Stimulated activated CD4-positive, alpha-beta T cell treated with anti-CD3 and anti-CD28 coated beads, Interleukin-1b, Interleukin-23, amount 100 ng/mL, for 1 hour (primary cell): ENCODE measurements around the gene AREG.

ENCODE experiments used
- DNase-seq, 2 donors: peaks; one replicate each; pipeline ENCODE4 v3.0.0-alpha.2; 2020; ENCODE audit warnings: low read depth in 2 of 2

AREG gene

DNA sequence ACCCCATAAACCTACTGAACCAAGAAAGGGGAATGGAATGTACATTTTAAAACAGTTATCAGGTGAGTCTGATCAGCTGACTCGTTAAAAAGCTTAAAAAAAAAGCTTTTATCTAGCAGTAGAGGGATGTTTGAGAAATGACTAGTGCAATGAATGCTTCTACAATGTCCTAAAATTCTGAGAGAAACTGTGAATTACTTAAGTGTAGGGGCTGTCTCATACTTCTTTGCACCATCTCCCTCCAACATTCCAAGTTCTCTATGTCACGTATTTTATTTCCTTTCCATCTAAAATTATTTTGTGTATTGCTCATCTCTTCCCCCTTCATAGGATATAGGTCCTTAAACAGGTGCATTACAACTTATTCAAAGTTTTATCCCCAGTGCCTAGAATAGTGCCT, 11.9 kb upstream of the AREG start:
- no peak for DNase-seq

DNA sequence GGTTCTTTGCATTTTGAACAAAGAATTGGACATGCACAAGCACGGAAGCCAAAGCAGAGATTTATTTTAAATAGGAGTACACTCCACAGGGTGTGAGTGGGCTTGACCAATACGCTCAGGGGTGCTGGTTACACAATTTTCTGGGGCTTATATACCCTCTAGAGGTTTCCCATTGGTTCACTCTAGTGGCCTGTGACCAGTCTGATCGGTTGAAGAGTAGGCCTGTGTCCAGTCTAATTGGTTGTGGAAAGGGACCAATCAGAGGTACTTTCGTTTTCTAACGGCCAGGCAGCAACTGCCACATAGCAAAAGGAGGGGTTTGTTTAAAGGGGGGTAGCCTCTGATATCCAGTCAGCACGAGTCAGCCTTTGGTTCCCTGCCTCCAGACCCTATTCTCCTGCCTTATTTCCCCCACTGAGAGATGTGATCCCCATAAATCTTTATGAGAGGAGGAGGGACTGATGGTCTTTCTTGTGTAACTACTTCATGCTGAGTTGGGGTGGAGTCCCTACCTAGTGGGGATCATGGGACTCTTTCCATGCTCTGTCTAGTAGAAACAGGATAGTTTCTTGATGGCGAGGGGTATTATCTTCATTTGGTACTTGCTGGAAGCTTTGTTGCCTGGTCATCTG, 11.3 kb upstream of the AREG start:
- DNase-seq: no peak

DNA sequence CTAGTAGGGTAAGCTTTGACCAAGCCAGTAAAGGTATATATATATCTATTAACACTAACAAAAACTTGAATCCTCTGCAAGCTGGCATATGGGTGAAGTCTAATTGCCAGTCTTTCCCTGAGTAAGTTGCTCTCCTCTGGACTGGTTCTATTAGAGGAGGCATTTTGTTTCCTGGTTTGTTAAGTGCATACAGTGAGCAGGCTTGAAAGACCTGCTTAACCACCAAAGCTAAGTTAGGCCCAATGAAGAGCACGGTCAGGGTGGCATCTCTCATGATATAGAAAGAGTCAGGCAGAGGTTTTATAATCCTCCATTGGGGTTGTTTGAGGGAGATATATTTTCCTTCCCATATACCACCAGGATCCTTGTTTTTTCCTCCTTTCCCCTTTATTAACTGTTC, 9.6 kb upstream of the AREG start:
- no peak for DNase-seq

GRCh38 chr4:74437866-74438265, 7.1 kb upstream of the AREG start:
- DNase-seq: no peak

DNA sequence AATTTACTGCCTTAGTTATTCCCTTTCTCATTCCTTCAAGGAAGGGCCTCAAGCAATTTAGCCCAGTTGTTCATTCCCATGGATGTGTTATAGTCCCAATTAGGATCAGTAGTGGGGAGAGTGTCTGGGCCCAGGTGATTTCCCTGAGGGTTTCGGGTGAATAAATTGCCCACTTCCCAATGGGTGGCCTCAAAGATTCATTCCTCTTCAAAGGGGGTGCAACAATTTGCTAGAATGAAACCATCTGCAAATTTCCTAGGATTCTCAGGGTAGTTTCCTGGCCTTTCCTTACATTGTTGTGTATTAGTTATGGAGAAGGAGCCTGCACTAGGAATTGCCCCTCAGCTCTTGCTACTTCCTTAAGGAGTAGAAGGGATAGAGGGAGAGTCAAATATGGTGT, 6.3 kb upstream of the AREG start:
- no peak for DNase-seq

- DNase-seq: no peak
Measured at GRCh38 chr4:74439952-74440351, 5.0 kb upstream of the AREG start.

- no peak for DNase-seq
Measured at GRCh38 chr4:74440356-74440755, 4.6 kb upstream of the AREG start.

DNA sequence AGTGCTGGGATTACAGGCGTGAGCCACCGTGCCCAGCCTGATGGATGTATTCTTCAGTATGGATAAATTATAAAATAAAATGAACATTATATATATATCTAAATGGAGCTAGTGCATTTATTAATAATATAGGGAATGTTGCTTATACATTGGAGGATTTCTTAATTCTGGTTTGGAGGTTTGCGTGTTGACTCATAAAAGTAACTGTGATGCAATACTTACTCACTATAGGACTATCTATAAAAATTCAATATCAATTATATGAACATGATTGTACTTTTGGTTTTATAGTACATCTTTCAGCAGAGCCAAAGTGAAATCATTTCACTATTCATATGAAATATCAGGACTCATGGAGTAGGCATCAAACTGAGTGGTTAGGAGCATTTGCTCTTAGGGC, 3.2 kb upstream of the AREG start:
- no peak for DNase-seq

GRCh38 chr4:74446193-74446868, 1.4 kb downstream of the AREG start:
- no peak for DNase-seq

DNA sequence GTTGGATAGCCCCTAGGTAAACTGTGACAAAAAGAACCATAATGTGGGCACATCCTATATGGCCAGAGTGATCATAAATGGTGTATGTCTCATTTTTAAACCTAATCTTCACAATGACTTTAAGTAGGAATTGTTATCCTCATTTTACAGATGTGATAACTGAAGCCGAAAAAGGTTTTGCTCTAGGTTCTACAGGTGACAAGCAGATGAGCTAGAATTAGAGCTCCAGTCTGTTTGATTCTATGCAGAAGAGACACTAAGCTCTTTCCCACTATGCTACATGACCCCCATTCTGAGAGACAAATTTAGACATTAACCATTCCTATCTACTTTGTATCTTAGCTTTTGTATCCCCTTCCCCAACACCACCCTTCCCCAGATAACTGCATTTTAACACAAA, 2.0 kb downstream of the AREG start:
- DNase-seq: no peak

DNA sequence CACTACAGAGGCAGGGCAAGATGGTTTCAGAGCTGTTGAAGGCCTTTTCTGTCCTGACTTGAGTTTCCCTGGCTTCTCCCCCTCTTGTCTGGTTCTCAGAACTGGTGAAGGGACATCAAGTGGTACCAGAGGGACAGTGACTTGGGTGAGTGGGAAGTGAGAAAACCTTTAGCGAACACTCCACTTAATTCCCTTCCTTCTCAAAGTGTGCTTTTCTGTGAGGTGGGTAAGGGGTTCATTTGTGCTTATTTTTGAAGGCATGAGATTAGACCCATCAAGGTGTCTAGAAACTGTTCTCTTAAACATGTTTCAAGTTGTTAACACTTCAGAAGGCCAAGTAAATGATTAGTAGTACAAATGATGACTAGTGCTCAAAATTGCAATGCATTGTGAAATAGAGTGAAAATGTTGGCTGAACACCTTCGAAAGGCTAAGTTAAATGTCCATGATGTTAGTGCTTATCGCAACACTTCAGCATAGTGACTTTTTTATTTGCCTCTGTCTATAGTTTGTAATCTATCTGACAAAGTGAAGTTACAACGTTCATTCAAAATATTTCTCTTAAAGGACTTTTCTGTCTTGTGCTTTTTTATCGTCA, 2.8 kb downstream of the AREG start:
- DNase-seq: no peak

GRCh38 chr4:74449571-74450297, 4.8 kb downstream of the AREG start:
- DNase-seq: no peak

GRCh38 chr4:74450298-74450683, 5.4 kb downstream of the AREG start:
- DNase-seq: no peak

- DNase-seq: no peak
Measured at GRCh38 chr4:74451214-74451661, 6.3 kb downstream of the AREG start.

- DNase-seq: no peak
Measured at GRCh38 chr4:74453037-74453635, 8.2 kb downstream of the AREG start.

DNA sequence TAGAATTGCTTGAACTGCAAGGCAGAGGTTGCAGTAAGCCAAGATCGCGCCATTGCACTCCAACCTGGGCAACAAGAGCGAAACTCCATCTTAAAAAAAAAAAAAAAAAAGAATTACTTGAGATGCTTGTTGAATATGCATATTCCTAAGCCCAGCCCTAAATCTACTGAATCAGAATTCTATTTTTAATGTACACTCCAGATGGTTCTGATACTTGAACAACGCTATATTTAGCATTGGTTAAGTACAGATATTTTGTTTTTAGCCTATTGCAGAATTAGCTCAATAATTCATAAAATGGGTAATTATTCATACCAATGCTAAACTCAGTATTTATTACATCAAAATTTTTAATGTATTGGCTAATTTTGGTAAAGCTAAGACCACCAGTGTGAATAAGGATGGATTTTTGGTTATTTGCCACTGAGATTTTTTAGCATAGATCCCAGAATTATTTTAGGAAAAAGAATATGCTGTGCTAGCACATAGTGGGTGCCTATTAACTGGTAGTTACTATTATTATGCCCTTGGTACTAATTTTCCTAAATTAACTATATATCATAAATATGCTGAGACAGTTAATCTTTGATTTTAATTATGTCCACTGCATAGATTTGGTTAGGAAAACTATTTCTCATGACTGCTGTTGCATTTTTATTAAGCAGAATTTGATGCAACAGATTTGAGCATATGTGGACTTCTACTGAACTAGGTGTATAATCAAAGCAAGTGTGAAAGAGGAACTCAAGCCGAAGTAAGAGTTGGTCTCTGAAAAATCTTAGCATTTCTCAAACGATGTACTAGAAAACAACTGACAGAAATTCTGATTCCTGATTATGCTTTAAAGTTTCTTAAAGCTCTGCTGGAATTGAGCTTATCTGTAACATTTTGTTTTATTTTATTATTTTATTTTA, 9.2 kb downstream of the AREG start:
- DNase-seq: no peak

GRCh38 chr4:74455361-74456055, 10.6 kb downstream of the AREG start:
- no peak for DNase-seq

GRCh38 chr4:74456056-74456744, 11.3 kb downstream of the AREG start:
- DNase-seq: no peak

GRCh38 chr4:74456849-74457395, 12.0 kb downstream of the AREG start:
- no peak for DNase-seq

GRCh38 chr4:74460833-74461232, 15.9 kb downstream of the AREG start:
- DNase-seq: no peak
